Cardiac ventricle fibroblast (primary cell): ENCODE results near the gene SPIB. TPM values are rescaled to one million over a fixed set of nuclear protein-coding genes. Genes with fewer than 3 reads are reported as not detected.

Experiments used
- total RNA-seq: library from RNA; depleted of rRNA; stranded (reverse); fragments of >200 nt; gene quantifications from 2 replicates; pipeline ENCODE4 v1.2.3, GENCODE V29; 2015

The SPIB gene
- total RNA-seq = not detected in 2 replicates

DNA sequence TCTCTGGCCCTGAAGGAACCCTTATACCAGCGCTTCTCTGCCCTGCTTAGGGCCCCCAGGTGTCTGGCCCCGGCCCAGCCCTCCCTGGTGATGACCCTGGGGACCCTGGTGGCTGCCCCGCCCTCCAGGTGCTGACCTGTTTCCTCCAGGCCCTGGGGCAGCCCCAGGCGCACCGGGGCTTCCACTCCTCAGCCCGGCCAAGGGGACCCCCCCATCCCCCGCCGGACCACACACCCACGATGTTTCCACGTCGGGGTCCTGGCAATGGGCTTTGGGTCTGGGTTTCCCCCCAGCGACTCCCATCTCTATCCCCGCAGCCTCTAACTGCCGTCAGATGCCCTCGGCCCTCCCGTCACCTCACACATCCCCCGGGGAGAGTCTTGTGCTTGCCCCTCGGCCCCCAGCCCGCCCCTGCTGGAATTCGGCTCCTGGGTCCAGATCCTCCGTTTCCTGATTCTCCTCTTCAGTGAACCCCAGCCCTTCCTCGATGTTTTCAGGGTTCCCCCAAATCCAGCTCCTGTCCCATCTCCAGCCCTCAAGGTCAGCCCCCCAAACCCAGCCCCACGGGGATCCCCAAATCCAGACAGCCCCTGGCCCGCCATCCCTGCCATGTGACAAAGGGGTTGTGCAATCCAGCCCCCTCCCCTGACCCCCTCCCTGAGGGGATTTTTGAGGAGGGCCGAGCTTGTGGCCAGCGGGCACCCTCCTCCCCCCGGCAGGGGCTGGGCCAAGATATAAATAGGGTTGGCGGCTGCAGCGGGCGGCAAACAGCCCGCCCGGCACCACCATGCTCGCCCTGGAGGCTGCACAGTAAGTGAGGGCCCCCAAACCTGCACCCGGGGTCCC lies at the start of gene SPIB:
SPIB (plus strand) TSS at position 763 of the 846 bp plus-strand sequence; CDS start at position 788, 25 bp downstream.

DNA sequence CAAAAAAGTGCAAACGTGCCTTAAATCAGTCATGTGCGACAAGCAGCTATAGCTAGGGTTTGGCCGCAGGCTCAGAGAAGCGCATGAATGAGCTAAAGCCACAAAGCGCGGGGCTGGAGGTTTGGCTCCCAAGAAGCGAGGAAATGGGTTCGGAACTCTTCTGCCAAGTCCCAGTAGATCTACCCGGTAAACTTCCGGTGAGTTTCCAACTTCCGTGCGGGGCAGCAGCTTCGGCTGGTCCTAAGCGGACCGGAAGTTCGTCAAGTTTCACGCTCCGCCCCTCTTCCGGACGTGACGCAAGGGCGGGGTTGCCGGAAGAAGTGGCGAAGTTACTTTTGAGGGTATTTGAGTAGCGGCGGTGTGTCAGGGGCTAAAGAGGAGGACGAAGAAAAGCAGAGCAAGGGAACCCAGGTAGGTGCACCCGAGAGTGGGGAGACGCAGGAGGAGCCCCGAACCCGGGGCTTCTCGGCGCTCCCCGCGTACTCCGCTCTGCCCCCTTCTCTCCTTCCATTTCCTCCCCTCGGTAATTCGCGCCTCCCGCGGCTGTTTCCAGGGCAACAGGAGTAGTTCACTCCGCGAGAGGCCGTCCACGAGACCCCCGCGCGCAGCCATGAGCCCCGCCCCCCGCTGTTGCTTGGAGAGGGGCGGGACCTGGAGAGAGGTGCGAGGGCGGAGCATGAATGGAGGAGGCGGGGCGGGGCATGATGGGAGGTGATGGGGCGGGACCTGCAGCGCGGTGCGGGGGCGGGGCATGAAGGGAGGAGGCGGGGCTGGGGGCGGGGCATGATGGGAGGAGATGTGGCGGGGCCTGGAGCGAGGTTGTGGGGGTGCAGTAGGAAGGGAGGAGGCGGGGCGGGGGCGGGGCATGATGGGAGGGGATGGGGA lies 42.3 kb upstream of the SPIB start, which contains the start of gene NR1H2:
NR1H2 (plus strand) TSS at position 292 of the 885 bp plus-strand sequence. CDS start 1,149 bp downstream, outside the sequence.

DNA sequence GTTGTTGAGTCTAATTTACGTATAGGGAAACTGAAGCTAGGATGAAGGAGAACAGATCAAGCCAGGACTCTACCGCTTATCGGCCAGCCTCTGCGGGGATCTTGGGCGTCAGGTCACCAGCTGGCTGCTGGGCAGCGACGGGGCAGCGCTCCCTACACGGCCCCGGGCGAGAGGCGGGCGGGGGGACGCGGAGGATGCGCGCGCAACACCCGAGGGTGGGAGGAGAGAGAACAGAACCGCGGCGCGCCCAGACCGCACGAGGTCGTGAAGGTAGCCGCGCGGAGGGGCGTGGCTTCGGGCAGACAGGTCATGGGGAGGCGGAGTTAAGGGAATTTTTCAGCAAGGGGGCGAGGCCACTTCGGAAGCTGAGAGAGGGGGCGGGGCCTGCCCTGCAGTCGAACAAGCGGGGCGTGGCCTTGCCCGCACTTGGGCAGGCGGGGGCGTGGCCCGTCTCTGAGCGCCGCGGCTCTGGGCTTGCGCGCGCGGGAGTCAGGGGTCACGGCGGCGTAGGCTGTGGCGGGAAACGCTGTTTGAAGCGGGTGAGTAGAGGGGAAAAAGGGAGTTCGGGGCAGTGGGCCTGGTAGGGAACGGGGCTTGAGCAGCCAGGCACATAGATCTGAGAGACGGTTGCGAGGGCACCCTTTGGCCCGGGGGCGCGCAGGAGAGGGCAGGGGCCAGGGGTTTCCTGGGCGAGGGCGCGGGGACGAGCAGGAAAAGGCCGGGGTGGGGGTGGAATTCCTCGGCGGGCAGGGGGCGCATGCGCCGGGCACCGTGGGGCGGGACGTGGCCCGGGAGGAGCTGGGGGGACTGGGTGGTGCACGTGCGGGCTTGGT lies 34.7 kb upstream of the SPIB start, which contains the start of gene POLD1:
POLD1 (plus strand) TSS at position 496 of the 833 bp plus-strand sequence. CDS start 14,505 bp downstream, outside the sequence.

DNA sequence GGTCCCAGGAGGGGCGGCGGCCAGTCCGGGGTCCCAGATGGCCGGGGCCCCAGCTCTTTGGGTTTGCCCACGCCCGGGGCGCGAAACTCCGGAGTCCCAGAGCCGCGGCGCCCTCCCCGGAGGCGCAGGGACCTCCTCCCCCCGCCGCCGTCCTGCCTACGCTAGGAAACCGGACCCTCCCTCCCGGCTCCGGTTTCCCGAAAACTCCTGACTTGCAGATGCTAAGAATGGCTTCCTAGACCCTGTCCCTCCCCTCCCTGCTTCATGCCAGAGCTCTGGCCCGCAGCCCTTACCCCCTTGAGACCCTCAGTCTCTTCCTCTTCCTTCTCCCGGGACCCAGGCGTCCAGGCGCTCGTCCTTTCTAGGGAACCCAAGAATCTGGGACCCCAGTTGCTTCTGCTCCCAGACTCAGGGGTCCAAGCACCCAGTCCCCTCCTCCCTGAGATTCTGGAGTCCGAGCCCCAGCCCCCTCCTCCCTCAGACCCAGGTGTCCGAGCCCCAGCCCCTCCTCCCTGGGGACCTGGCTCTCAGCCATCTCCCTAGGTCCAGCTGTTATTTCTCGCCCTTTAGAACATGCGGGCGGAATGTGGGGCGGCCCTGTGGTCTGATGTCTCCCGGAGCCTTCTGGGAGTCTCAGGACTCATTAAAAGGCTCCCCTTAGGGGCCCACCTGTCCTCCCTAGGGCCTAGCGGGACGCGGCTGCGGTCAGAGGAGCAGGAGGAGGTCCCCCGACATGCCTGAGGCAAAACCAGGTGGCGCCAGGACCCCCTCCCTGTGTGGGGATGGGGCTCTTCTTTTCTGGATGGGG lies 13.7 kb downstream of the SPIB start, which contains the start of gene MYBPC2:
MYBPC2 (plus strand) TSS at position 672 of the 808 bp plus-strand sequence; CDS start at position 734, 62 bp downstream.

DNA sequence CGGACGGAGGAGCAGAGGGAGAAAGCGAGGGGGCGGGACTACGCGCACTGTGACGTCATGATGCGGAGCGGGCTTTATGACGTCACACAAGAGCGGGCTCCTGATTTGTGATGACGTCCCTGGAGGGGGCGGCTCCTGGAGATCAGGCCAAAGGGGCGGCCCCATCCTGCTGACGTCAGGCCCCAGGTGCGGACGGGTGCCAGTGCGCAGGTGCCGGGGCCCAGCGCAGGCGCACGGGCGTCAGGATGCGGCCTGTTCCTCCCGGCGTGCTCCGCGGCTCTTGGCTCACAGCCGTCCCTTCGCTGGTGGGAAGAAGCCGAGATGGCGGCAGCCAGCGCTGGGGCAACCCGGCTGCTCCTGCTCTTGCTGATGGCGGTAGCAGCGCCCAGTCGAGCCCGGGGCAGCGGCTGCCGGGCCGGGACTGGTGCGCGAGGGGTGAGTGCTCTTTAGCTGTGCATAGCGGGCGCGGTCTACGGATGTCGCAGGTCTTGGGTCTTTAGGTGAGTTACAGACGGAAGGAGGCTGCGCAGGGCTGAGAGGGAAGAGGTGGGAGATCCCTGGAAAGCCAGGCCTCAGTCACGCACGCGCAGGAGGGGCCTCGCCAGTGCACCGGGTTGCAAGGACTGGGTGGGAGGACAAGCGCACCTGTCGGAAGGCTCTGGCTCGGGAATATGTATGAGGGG lies 57.6 kb downstream of the SPIB start, which contains the start of the genes EMC10 and GARIN5A:
EMC10 (plus strand) TSS at position 284 of the 683 bp plus-strand sequence; CDS start at position 322, 38 bp downstream.
GARIN5A (minus strand) TSS at position 625 of the 683 bp plus-strand sequence; CDS start at position 165, 460 bp downstream.

Other genes with a start within 250 kb of the SPIB start
- 0.19 TPM in 1 of 2 replicates, not detected in the other for gene MYH14, start 215.3 kb upstream of the SPIB start, total RNA-seq
- 0.20 and 0.25 TPM in 2 replicates for gene KCNC3, start 89.6 kb upstream of the SPIB start, total RNA-seq
- gene NAPSA, start 53.3 kb upstream of the SPIB start, total RNA-seq = not detected in 2 replicates
- gene NR1H2, start 42.5 kb upstream of the SPIB start, total RNA-seq = 77.4 and 87.6 TPM in 2 replicates
- gene POLD1, start 34.6 kb upstream of the SPIB start, total RNA-seq = 16.2 and 16.6 TPM in 2 replicates
- gene MYBPC2, start 14.0 kb downstream of the SPIB start, total RNA-seq = not detected in 2 replicates
- 72.9 and 77.7 TPM in 2 replicates for gene EMC10, start 57.6 kb downstream of the SPIB start, total RNA-seq
- gene GARIN5A, start 57.9 kb downstream of the SPIB start, total RNA-seq = 0.44 and 1.7 TPM in 2 replicates
- gene JOSD2, start 92.3 kb downstream of the SPIB start, total RNA-seq = 45.0 and 51.3 TPM in 2 replicates
- gene ASPDH, start 95.0 kb downstream of the SPIB start, total RNA-seq = not detected in 2 replicates
- gene LRRC4B, start 149.5 kb downstream of the SPIB start, total RNA-seq = 0.06 TPM in 1 of 2 replicates, not detected in the other
- 0.05 and 0.19 TPM in 2 replicates for gene SYT3, start 220.9 kb downstream of the SPIB start, total RNA-seq
- gene C19orf81, start 230.5 kb downstream of the SPIB start, total RNA-seq = not detected in 2 replicates